Measurements from ENCODE around the gene SYCP1.

SYCP1 gene

GRCh38 chr1:115021145-115021544 is 166.5 kb downstream of the SYCP1 start:
- TF ChIP-seq CTCF (IDR thresholded peaks at IDR 0.05; ENCODE audit: low read depth, low read length) = no peak
- DNase-seq (ENCODE audit: low read depth, low spot score) = no peak
- in situ Hi-C loops (cut with HindIII; ENCODE audit: low sequenced_read_pairs) = no loop called here
- no peak overlapping the region for H3K4me3 ChIP-seq (ENCODE audit: low read depth, low read length)

GRCh38 chr1:115023593-115023992 is 168.9 kb downstream of the SYCP1 start:
- DNase-seq (ENCODE audit: low read depth, low spot score) = no peak
- in situ Hi-C loops (cut with HindIII; ENCODE audit: low sequenced_read_pairs) = no loop called here
- no peak for TF ChIP-seq CTCF (IDR thresholded peaks at IDR 0.05; ENCODE audit: low read depth, low read length)
- H3K4me3 ChIP-seq (ENCODE audit: low read depth, low read length) = no peak overlapping the region

DNA sequence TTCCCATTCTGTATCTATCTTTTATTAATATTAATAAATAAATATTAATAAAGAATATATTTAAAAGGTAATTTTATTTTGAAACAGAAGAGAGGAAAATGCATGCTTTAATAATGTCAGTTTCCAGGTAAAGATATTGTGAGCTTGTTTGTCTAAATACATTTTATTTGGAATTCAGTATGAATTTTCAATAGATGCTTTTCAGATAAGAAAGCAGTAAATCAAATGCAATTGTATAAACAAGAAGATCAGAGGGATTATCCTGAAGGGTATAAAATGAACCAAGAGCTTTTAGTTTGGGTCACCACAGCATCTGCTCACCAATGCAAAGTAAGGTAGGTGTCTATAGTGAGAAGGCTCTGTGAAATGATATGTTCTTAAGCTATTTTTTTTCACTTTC is 174.9 kb downstream of the SYCP1 start, which contains the start of gene TSHB:
Gene TSHB (plus strand): TSS at position 301 of the 400 bp plus-strand sequence. CDS start 3,537 bp downstream, outside the sequence.
- no peak for DNase-seq (ENCODE audit: low read depth, low spot score)
- no peak within 1 kb of the TSS for H3K4me3 ChIP-seq (ENCODE audit: low read depth, low read length)
- no peak for TF ChIP-seq CTCF (IDR thresholded peaks at IDR 0.05; ENCODE audit: low read depth, low read length)
- in situ Hi-C loops (cut with HindIII; ENCODE audit: low sequenced_read_pairs) = no loop called here

- DNase-seq (ENCODE audit: low read depth, low spot score) = no peak
- no peak for TF ChIP-seq CTCF (IDR thresholded peaks at IDR 0.05; ENCODE audit: low read depth, low read length)
- in situ Hi-C loops (cut with HindIII; ENCODE audit: low sequenced_read_pairs) = no loop called here
- no peak overlapping the region for H3K4me3 ChIP-seq (ENCODE audit: low read depth, low read length)
These were observed 176.9 kb downstream of the SYCP1 start for GRCh38 chr1:115031595-115031994.

DNA sequence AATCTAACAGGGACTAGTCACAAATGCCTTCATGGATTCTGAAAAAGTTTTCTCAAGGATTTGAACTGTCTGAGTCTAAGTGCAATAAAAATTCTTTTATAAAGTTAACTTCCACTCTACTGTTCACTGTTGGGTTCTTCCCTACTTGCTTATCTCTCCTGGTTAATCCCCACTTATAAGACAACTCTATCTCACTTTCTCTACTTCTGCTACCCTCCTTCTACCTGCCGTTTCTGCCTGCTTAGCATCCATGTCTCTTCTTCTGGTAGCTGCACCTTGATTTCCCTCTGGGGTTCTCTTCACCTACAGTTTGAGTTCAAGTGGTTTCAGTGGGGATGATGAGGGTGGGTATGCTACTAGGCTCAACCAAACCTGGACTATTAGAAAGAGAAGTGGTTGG is 181.0 kb downstream of the SYCP1 start:
- TF ChIP-seq CTCF (IDR thresholded peaks at IDR 0.05; ENCODE audit: low read depth, low read length) = no peak
- DNase-seq (ENCODE audit: low read depth, low spot score) = no peak
- H3K4me3 ChIP-seq (ENCODE audit: low read depth, low read length) = no peak overlapping the region
- in situ Hi-C loops (cut with HindIII; ENCODE audit: low sequenced_read_pairs) = no loop called here

DNA sequence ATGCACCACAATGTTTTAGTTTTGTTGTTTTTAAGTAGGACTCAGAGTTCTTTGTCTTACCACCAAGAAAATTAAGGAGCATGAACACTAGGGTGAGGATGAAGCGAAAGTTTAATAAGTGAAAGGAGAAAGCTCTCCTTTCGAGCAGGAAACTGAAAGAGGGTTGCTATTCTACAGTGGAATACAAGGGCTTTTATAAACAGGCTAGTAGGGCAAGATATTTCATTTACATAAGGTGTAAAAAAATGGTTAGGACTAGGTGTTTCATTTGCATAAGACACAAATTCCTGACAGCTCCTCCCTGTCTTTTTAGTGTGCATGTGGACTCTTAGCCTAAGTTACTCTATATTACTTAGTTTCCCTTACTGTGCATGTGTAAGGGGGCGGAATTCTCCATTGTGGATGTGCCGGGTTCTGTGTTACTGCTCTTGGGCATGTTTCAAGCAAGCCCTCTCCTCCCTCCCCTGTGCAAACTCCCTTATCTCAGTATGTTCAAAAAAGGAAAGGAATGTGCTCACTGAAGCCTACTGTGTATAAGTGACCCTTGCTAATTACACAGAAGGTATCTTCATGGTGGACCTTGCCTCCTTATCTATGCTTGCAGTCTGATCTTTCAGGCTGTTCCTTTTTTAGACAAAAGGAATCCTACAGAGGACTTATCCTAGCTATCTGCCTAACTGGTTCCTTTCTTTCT is 182.3 kb downstream of the SYCP1 start:
- no peak for DNase-seq (ENCODE audit: low read depth, low spot score)
- no peak for TF ChIP-seq CTCF (IDR thresholded peaks at IDR 0.05; ENCODE audit: low read depth, low read length)
- no peak overlapping the region for H3K4me3 ChIP-seq (ENCODE audit: low read depth, low read length)
- in situ Hi-C loops (cut with HindIII; ENCODE audit: low sequenced_read_pairs) = no loop called here

Data from astrocyte of the spinal cord (primary cell).